ENCODE data around the gene MDGA2. TPM values are rescaled to one million over a fixed set of nuclear protein-coding genes. Genes with fewer than 3 reads are reported as not detected.

Gene MDGA2
- total RNA-seq = 0.13 TPM in 1 of 2 replicates, not detected in the other

GRCh38 chr14:47675466-47676314 is at the start of gene MDGA2:
Gene MDGA2, minus strand, starts transcription at chr14:47675605.

